OCI-LY1 (cell line): ENCODE results near the gene STX2.

Source experiments
- EZH2 ChIP-seq: fragments of 200-600 bp; sonication (generic), shearing (Covaris generic); IDR thresholded peaks from 2 replicates; pipeline ENCODE4 v1.8.0; 2017; ENCODE audit warnings: borderline replicate concordance, mixed run types, mild to moderate bottlenecking, antibody characterized with exemption, low read length, moderate library complexity, mixed read lengths
- TF ChIP-seq, protein P1 (sequence below): fragments of 200-600 bp; sonication (generic), shearing (Covaris generic); IDR thresholded peaks from 2 replicates; pipeline ENCODE4 v1.5.1; 2017; ENCODE audit warnings: mild to moderate bottlenecking, antibody characterized with exemption, low read length, moderate library complexity, mixed read lengths

DNA sequence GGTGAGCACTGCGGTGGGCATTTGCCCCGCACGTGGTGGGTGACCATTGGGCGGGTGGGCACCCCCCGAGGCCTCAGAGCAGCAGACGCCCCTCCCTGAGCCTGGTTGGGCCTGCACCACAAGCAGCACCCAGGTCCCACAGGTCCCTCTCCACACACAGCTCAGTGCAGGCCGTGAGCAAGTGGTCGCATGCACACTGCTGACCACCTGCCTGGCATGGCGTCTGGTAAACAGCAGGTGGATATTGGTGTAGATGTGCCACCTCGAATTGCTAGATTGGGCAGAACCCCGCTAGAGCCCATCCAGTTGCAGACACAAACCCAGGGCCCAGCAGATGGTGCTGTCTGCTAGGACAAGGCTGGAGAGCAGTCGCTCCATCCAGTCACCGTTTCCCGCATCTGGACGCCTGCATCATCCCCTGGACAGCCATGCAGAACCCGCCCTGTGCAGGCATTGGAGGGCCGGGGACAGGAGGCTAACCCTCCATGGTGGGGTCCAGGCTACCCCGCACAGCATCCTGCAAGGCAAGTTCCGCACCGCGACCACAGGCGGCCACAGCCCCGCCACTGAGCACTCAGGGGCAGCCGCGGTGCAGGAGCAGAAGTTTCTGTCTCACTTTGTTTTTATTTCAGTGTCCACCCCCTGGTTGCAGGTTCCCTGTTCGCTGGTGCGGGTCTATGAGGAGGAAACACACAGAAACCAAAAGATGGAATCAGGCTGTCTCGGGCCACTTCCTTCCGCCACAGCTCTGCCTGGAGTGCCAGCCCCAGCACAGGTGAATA, 77.3 kb downstream of the STX2 start:
- TF ChIP-seq, protein P1, sequence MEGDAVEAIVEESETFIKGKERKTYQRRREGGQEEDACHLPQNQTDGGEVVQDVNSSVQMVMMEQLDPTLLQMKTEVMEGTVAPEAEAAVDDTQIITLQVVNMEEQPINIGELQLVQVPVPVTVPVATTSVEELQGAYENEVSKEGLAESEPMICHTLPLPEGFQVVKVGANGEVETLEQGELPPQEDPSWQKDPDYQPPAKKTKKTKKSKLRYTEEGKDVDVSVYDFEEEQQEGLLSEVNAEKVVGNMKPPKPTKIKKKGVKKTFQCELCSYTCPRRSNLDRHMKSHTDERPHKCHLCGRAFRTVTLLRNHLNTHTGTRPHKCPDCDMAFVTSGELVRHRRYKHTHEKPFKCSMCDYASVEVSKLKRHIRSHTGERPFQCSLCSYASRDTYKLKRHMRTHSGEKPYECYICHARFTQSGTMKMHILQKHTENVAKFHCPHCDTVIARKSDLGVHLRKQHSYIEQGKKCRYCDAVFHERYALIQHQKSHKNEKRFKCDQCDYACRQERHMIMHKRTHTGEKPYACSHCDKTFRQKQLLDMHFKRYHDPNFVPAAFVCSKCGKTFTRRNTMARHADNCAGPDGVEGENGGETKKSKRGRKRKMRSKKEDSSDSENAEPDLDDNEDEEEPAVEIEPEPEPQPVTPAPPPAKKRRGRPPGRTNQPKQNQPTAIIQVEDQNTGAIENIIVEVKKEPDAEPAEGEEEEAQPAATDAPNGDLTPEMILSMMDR, result peak; percentile 66
- no peak for TF ChIP-seq EZH2
